ENCODE data around the gene DDX24. TPM values are rescaled to one million over a fixed set of nuclear protein-coding genes. Genes with fewer than 3 reads are reported as not detected.
A peak's percentile ranks its signal among the peaks of the same experiment; 100 is the strongest.

DDX24 gene
- total RNA-seq, 1 experiment from 2014 or later = 135 TPM

GRCh38 chr14:94062344-94062940 is 18.6 kb downstream of the DDX24 start:
- CTCF ChIA-PET = interaction anchor here (2.0 kb wide), 1 partner anchor 26 kb away, joined by 7 read pairs; no protein-coding TSS in a partner anchor
- peaks cover 8% of the 10 kb centered on the region for H3K9me3 Mint-ChIP-seq (ENCODE audit: unreplicated experiment)
- H3K27me3 Mint-ChIP-seq (ENCODE audit: insufficient read depth, unreplicated experiment) = no peaks in the 10 kb centered on the region
- H3K4me1 Mint-ChIP-seq (ENCODE audit: insufficient read depth, unreplicated experiment) = peaks cover 41% of the 10 kb centered on the region
- no TSS peak for BruUV-seq (replicated peaks)
- intact Hi-C loops (cut with micrococcal nuclease) = no loop called here
- DNase-seq (ENCODE audit: unreplicated experiment) = peak; percentile 62
- POLR2A ChIA-PET = interaction anchor here (0.7 to 4.9 kb wide), 4 partner anchors 10 to 23 kb away, joined by 3 to 29 read pairs (median 4); partner anchors contain the start of genes DDX24 and IFI27L1
- peak overlapping the region; percentile 30 for H3K4me3 Mint-ChIP-seq (ENCODE audit: unreplicated experiment)
- H3K27ac Mint-ChIP-seq (ENCODE audit: low read depth, unreplicated experiment) = peak overlapping the region; percentile 92
- peaks cover 70% of the 10 kb centered on the region for H3K36me3 Mint-ChIP-seq (ENCODE audit: insufficient read depth, unreplicated experiment)
- no peak for TF ChIP-seq CTCF (IDR thresholded peaks at IDR 0.05; ENCODE audit: unreplicated experiment)

- H3K27ac Mint-ChIP-seq (ENCODE audit: low read depth, unreplicated experiment) = no peak overlapping the region
- H3K4me1 Mint-ChIP-seq (ENCODE audit: insufficient read depth, unreplicated experiment) = peaks cover 17% of the 10 kb centered on the region
- DNase-seq (ENCODE audit: unreplicated experiment) = no peak
- TF ChIP-seq CTCF (IDR thresholded peaks at IDR 0.05; ENCODE audit: unreplicated experiment) = no peak
- ChIA-PET CTCF (interaction anchor here (1.0 to 1.4 kb wide), 2 partner anchors 8 to 77 kb away, joined by 4 read pairs; no protein-coding TSS in a partner anchor), POLR2A (no interaction called here)
- intact Hi-C loops (cut with micrococcal nuclease) = no loop called here
- no peaks in the 10 kb centered on the region for H3K27me3 Mint-ChIP-seq (ENCODE audit: insufficient read depth, unreplicated experiment)
- H3K36me3 Mint-ChIP-seq (ENCODE audit: insufficient read depth, unreplicated experiment) = peaks cover 80% of the 10 kb centered on the region
- H3K4me3 Mint-ChIP-seq (ENCODE audit: unreplicated experiment) = no peak overlapping the region
- no peaks in the 10 kb centered on the region for H3K9me3 Mint-ChIP-seq (ENCODE audit: unreplicated experiment)
- BruUV-seq (replicated peaks) = TSS peak; percentile 43
Observed at GRCh38 chr14:94059998-94060397, 21.0 kb downstream of the DDX24 start.

GRCh38 chr14:94058674-94059138 is 22.3 kb downstream of the DDX24 start:
- no peaks in the 10 kb centered on the region for H3K27me3 Mint-ChIP-seq (ENCODE audit: insufficient read depth, unreplicated experiment)
- H3K27ac Mint-ChIP-seq (ENCODE audit: low read depth, unreplicated experiment) = no peak overlapping the region
- H3K9me3 Mint-ChIP-seq (ENCODE audit: unreplicated experiment) = no peaks in the 10 kb centered on the region
- ChIA-PET POLR2A (interaction anchor here (1.0 to 1.4 kb wide), 2 partner anchors 9 to 11 kb away, joined by 3 to 5 read pairs; no protein-coding TSS in a partner anchor), CTCF (interaction anchor here (0.6 to 2.6 kb wide), 5 partner anchors 9 to 78 kb away, joined by 3 to 18 read pairs (median 4); no protein-coding TSS in a partner anchor)
- H3K4me1 Mint-ChIP-seq (ENCODE audit: insufficient read depth, unreplicated experiment) = peaks cover 16% of the 10 kb centered on the region
- H3K36me3 Mint-ChIP-seq (ENCODE audit: insufficient read depth, unreplicated experiment) = peaks cover 93% of the 10 kb centered on the region
- intact Hi-C loops (cut with micrococcal nuclease) = no loop called here
- no peak overlapping the region for H3K4me3 Mint-ChIP-seq (ENCODE audit: unreplicated experiment)
- TF ChIP-seq CTCF (IDR thresholded peaks at IDR 0.05; ENCODE audit: unreplicated experiment) = no peak
- no TSS peak for BruUV-seq (replicated peaks)
- no peak for DNase-seq (ENCODE audit: unreplicated experiment)

- Mint-ChIP-seq H3K27ac (ENCODE audit: low read depth, unreplicated experiment) (no peak overlapping the region), H3K27me3 (ENCODE audit: insufficient read depth, unreplicated experiment) (no peaks in the 10 kb centered on the region), H3K4me3 (ENCODE audit: unreplicated experiment) (no peak overlapping the region), H3K36me3 (ENCODE audit: insufficient read depth, unreplicated experiment) (peaks cover 95% of the 10 kb centered on the region), H3K4me1 (ENCODE audit: insufficient read depth, unreplicated experiment) (peaks cover 14% of the 10 kb centered on the region), H3K9me3 (ENCODE audit: unreplicated experiment) (no peaks in the 10 kb centered on the region)
- TF ChIP-seq CTCF (IDR thresholded peaks at IDR 0.05; ENCODE audit: unreplicated experiment) = no peak
- no peak for DNase-seq (ENCODE audit: unreplicated experiment)
- CTCF ChIA-PET = interaction anchor here (0.6 to 2.6 kb wide), 4 partner anchors 8 to 121 kb away, joined by 3 to 18 read pairs (median 4); no protein-coding TSS in a partner anchor
- intact Hi-C loops (cut with micrococcal nuclease) = no loop called here
- POLR2A ChIA-PET = interaction anchor here (1.0 to 1.8 kb wide), 3 partner anchors 9 to 71 kb away, joined by 3 to 5 read pairs (median 4); partner anchors contain the start of gene IFI27L2
- BruUV-seq (replicated peaks) = no TSS peak
Observed at GRCh38 chr14:94058128-94058673, 22.8 kb downstream of the DDX24 start.
